ENCODE data around the gene GTF3C5.
"Not testable (repeated sequence)": the region's sequence is repeated elsewhere in the genome, so short reads cannot be mapped to it uniquely, and the experiment has no call there.

DNA sequence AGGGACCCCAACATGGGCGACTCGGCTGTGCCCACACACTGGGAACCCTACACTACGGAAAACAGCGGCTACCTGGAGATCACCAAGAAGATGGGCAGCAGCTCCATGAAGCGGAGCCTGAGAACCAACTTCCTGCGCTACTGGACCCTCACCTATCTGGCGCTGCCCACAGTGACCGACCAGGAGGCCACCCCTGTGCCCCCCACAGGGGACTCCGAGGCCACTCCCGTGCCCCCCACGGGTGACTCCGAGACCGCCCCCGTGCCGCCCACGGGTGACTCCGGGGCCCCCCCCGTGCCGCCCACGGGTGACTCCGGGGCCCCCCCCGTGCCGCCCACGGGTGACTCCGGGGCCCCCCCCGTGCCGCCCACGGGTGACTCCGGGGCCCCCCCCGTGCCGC is 40.2 kb downstream of the GTF3C5 start:
- TF ChIP-seq, protein P1, sequence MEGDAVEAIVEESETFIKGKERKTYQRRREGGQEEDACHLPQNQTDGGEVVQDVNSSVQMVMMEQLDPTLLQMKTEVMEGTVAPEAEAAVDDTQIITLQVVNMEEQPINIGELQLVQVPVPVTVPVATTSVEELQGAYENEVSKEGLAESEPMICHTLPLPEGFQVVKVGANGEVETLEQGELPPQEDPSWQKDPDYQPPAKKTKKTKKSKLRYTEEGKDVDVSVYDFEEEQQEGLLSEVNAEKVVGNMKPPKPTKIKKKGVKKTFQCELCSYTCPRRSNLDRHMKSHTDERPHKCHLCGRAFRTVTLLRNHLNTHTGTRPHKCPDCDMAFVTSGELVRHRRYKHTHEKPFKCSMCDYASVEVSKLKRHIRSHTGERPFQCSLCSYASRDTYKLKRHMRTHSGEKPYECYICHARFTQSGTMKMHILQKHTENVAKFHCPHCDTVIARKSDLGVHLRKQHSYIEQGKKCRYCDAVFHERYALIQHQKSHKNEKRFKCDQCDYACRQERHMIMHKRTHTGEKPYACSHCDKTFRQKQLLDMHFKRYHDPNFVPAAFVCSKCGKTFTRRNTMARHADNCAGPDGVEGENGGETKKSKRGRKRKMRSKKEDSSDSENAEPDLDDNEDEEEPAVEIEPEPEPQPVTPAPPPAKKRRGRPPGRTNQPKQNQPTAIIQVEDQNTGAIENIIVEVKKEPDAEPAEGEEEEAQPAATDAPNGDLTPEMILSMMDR (IDR thresholded peaks at IDR 0.05), result not testable (repeated sequence)
- not testable (repeated sequence) for TF ChIP-seq POLR2A, POLR2AphosphoS5, EP300 (IDR thresholded peaks at IDR 0.05)
